ENCODE measurements around the gene ITGAV.

The ITGAV gene

GRCh38 chr2:186572705-186573104 is 17.2 kb upstream of the ITGAV start:
- no peak for DNase-seq

DNA sequence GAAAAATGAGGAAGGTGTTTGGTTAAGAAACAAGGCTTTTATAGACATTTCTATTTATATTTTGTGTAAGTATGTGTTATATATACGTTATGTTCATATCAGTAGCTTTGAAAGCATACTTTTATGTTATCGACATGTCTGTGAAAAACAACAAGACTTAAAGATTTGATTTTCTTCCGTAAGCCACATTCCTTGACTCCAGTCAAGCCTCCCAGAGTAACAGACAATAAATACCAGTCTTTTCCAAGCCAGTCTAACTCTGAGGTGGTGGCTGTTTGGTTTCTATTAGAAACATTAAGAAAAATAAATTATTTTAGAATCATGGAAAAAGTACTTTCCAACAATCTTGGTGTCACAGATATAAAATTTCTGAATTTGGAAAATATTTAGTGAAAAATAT is 16.3 kb upstream of the ITGAV start:
- no peak for DNase-seq

GRCh38 chr2:186575302-186575701 is 14.6 kb upstream of the ITGAV start:
- no peak for DNase-seq

DNA sequence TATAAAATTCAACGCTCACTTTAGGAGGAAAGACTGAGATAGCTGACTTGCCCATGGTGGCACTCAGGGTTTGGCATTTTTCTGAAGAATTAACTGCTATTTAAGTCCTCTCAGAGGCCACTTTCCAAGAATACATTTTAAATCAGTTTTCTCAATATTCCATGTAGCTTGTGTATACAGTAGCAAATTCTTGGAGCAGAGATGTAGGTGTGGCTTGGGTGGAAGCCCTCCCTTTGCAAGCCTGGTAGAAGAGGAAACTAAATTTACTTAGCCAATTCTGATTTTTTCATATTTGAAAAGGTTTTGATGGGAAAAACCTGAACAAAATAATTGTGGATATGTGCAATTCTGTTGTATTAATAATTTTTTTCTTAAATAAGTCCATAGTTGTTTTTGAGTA is 14.0 kb upstream of the ITGAV start:
- no peak for DNase-seq

GRCh38 chr2:186576614-186577013 is 13.2 kb upstream of the ITGAV start:
- DNase-seq, result no peak

GRCh38 chr2:186582698-186583097 is 7.2 kb upstream of the ITGAV start:
- no peak for DNase-seq

- DNase-seq, result no peak
These were observed 5.8 kb upstream of the ITGAV start for GRCh38 chr2:186584053-186584452.

DNA sequence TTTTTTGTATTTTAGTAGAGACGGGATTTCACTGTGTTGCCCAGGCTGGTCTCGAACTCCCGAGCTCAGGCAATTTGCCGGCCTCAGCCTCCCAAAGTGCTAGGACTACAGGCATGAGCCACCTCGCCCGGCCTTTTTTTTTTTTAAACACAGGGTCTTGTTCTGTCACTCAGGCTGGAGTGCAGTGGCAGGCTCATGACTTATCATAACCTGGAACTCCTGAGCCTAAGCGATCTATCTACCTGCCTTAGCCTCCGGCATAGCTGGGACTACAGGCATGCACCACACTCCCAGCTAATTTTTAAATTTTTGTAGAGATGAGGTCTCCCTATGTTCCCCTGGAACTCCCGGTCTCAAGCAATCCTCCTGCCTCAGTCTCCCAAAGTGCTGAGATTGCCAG is 1.4 kb upstream of the ITGAV start:
- no peak for DNase-seq

DNA sequence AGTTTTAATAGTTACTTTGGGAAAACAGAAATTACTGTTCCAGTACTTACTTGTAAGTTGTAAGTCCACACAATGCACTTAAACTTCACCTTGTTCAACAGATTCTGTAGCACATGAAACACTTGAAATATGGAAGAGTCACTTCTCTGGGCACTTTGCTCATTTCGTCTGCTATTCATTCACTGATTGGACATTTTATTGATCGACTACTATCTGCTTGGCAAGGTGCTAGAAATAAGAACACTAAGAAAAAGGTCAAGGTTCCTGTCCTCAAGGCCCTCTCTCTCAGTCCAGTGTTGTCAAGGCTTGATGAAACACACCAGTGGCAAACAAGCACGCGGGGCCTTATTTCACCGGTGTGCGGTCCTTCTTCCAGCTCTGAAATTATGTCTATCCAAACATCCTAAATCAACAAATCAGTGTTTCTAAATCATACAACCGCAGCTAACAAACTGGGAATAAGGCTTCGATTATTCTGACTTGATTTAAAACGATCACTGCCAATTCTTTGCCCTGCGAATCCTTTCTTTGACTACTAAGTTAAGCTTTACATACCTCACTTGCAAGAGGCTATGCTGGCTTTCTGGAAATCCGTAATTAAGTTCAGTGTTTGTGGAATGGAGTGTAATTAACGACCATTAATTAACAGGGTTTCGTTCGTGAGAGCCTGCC is 780 bp upstream of the ITGAV start:
- DNase-seq, result no peak

- no peak for DNase-seq
These were observed 498 bp downstream of the ITGAV start for GRCh38 chr2:186590350-186590758.

GRCh38 chr2:186590759-186591505 is 1.1 kb downstream of the ITGAV start:
- DNase-seq, result no peak

DNA sequence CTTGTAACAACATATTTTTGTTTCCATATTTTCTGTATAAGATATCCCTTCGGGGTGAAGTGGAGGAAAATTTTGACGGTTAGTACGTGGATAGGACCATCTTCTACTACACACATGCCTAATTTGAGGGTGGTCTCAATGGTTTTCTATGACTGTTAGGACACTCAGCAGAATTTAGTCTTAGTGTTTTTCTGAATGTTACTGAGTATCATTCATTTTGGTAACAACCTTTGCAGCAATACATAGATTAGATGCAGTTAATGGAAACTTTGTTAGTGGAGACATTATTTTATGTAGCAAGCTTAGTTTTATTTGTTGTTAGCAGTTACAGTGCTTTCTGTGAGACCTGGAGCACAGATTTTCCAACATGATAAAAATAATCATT is 1.6 kb downstream of the ITGAV start:
- no peak for DNase-seq

- no peak for DNase-seq
These were observed 2.5 kb downstream of the ITGAV start for GRCh38 chr2:186592137-186592875.

DNA sequence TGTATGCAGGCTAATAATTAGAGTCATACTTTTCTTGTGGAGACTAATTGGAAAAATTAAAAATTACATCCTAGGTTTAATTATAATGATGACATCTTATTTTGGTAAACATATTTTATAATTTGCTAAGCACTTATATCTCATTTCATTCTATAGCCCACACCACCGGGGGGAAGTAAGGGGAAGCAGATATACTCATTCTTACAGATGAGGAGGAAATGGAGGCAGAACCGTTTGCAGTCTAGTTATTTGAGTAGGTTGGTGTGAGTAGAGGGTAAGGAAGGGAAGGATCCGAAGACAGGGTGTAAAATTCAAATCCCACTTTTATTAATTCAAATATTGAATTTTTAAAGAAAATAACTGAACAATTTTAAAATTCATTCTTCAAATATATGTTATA is 3.7 kb downstream of the ITGAV start:
- no peak for DNase-seq

GRCh38 chr2:186594001-186594722 is 4.3 kb downstream of the ITGAV start:
- DNase-seq, result no peak

- no peak for DNase-seq
These were observed 5.4 kb downstream of the ITGAV start for GRCh38 chr2:186595219-186595618.

DNA sequence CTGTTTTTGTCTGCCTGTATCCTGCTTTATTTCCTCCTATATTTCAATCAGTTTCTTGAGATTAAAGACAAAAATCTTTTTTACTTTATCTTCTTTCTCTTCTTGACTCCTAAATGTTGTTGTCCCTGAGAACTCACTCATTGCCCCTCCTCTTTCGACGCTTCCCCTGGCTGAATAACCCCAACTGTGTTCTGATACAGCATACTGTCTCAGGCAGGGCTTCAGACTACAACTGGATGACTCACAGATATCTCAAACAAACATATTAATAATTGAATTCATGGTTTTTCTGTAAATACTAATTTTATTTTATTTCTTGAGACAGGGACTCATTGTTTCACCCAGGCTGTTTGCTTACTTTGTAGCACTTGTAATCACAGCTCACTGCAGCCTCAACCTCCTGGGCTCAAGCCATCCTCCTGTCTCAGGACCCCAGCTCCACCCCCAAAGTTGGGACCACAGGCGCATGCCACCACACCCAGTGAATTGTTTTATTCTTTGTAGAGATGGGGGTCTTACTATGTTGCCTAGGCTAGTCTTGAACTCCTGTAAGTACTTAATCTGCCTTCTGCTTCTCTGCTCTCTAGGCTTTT is 9.4 kb downstream of the ITGAV start:
- no peak for DNase-seq

GRCh38 chr2:186603286-186603685 is 13.4 kb downstream of the ITGAV start:
- DNase-seq, result no peak

GRCh38 chr2:186605041-186605440 is 15.2 kb downstream of the ITGAV start:
- no peak for DNase-seq

GRCh38 chr2:186607660-186608324 is 17.9 kb downstream of the ITGAV start:
- DNase-seq, result no peak

GRCh38 chr2:186610785-186611184 is 20.9 kb downstream of the ITGAV start:
- DNase-seq, result no peak

- no peak for DNase-seq
These were observed 21.7 kb downstream of the ITGAV start for GRCh38 chr2:186611526-186611925.
